GM21447 (cell line): Measurements from ENCODE around the gene CNTNAP4.

Source experiments
- ATAC-seq: cut with Tn5 transposase; IDR thresholded peaks from one replicate; pipeline ENCODE4 v1.9.1; 2021; ENCODE audit not compliant: unreplicated experiment

CNTNAP4 gene

GRCh38 chr16:76387994-76388393, 110.8 kb downstream of the CNTNAP4 start:
- no peak for ATAC-seq

GRCh38 chr16:76389126-76389525, 111.9 kb downstream of the CNTNAP4 start:
- ATAC-seq, result no peak

GRCh38 chr16:76390476-76390875, 113.3 kb downstream of the CNTNAP4 start:
- ATAC-seq, result no peak

DNA sequence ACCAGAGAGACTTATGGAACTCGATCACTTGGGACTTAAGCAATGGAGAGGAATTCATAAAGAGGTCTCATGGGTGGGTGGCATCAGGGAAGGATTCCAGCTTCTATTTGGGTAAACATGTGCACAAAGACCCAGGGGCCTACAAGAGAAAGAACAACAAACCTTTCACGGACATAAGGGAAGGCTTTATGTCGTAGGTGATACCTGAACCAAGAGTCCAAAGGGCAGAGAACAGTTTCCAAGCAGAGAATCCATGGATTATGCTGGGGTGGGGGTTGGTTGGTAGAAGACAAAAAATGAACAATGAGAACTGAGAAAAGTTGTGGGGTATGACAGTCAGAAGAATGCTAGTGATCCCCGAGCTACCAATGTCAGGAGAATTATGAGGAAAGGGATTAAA, 119.8 kb downstream of the CNTNAP4 start:
- no peak for ATAC-seq

DNA sequence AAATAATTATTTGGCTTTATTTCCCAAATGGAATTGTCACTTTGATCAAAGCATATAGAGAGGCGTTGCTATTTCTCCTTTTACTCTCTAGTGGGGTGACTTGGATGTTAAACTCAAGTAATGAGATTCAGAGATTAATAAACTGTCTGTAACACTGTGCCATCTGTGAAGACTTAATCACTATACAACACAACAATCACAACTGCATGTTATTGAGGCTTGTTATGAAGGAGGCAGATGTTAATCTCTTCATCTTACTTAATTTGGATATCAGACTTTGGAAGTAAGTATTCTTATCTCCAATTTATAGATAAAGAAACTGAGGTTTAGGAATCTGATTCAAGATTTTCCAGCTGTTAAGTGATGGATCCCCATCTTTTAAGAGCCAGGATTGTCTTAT, 132.5 kb downstream of the CNTNAP4 start:
- no peak for ATAC-seq

GRCh38 chr16:76421571-76421970, 144.4 kb downstream of the CNTNAP4 start:
- ATAC-seq, result no peak

DNA sequence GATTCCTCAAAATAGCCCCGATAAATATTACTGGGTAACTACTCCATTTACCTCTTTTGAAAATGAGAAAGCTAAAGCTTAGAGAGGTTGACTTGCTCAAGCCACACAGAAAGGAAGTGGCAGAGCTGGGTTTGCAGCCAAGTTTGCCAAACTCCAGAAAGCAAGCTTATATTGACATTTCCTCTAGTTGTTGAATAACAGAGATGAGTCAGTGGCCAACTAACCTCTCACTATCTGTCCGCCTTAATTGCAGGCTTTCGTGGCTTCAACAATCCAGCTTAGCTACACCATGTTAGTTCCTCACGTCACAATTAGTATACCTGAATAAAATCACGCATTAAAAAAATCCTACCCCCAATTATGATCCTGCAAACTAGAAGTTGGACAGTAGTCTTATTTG, 151.7 kb downstream of the CNTNAP4 start:
- ATAC-seq, result no peak

GRCh38 chr16:76441391-76441790, 164.2 kb downstream of the CNTNAP4 start:
- ATAC-seq, result no peak

- no peak for ATAC-seq
These were observed 164.7 kb downstream of the CNTNAP4 start for GRCh38 chr16:76441876-76442275.

GRCh38 chr16:76443973-76444372, 166.8 kb downstream of the CNTNAP4 start:
- ATAC-seq, result no peak

GRCh38 chr16:76444832-76445231, 167.6 kb downstream of the CNTNAP4 start:
- no peak for ATAC-seq

- no peak for ATAC-seq
These were observed 168.6 kb downstream of the CNTNAP4 start for GRCh38 chr16:76445815-76446214.

- ATAC-seq, result no peak
These were observed 169.1 kb downstream of the CNTNAP4 start for GRCh38 chr16:76446251-76446650.

DNA sequence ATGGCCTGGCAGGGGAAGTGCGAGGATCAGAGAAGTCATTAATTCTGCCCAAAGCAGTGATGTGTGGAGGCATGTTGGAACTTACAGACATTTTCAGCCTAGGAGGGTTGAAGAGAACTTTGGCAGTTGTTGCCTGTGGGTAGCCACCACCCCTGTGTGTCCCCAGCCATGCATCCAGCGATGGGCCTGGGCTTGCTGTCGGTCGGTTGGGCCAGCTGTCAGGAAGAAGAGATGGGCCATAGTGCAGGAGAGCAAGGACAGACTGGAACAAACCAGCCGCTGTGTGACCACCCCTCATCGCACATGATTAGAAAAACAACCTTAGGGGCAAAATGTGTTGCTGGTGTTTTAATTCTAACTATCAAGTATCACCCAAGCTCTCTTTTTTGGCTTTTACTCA, 173.7 kb downstream of the CNTNAP4 start:
- no peak for ATAC-seq

- no peak for ATAC-seq
These were observed 178.1 kb downstream of the CNTNAP4 start for GRCh38 chr16:76455257-76455656.

DNA sequence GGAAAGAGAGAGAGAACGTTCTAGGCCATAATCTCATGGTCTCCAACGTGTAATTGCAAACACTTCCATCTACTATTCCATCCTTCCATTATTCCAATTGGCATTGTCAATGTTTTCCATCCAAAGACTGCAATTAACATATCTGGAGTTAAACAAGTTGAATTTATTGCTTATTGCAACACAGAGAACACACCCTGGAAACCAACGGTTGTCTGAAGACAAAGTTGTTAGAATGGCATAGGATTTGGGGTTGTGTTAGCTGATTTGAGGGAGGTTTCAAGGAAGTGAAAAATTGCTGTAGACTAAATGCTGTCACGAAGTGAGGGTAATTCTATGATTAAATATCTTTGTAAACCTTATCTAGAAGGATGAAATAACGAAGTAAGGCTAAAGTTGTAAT, 178.8 kb downstream of the CNTNAP4 start:
- ATAC-seq, result no peak

DNA sequence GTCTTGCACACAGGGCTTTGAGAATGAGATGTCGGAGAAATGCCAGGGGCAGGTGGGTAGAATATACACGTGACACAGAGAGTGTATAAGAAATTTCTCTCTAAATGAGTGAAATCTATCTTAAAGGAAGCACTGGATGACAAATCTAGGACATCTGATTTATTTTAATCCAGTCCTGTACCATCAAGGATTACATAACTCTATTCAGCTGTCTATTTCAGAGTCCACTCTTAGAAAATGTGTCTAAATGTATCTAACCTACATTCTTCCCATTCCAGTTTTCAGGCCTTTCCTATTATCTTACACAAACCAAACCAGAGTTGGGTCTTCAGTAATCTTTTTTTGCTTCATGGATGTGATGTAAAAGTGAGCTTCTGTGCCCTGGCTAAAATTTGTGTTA, 181.9 kb downstream of the CNTNAP4 start:
- no peak for ATAC-seq

- ATAC-seq, result no peak
These were observed 184.6 kb downstream of the CNTNAP4 start for GRCh38 chr16:76461836-76462235.

DNA sequence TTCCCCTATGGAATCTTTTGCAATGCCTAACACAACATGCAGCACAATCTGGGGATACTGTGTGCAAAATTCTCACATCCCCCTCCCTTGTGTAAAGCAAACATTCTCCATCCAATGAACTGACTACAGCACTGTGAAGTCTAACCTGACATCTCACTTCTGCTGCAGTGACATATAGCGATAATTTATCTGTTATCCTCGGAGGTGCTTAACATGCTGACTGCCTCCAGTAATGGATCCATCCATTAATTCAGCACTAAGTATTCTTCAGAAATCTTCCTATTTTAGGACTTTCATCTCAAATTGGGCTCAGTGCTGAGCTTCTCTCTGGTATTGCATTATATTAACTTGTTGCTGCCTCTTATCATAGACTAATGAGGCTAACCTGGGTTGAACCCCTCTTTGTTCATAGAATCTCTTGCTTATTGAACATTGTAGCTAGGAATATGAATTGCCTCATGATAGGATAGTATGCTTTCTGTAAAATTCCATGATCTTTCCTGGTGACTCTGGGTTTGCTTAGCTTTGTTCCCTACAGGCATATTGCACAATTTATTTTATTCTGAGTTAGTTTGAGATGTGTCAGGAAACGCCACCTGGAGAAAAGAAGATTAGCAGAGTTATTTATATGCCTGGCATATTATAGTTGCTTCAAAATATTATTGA, 187.9 kb downstream of the CNTNAP4 start:
- ATAC-seq, result no peak

- ATAC-seq, result no peak
These were observed 189.7 kb downstream of the CNTNAP4 start for GRCh38 chr16:76466871-76467270.

DNA sequence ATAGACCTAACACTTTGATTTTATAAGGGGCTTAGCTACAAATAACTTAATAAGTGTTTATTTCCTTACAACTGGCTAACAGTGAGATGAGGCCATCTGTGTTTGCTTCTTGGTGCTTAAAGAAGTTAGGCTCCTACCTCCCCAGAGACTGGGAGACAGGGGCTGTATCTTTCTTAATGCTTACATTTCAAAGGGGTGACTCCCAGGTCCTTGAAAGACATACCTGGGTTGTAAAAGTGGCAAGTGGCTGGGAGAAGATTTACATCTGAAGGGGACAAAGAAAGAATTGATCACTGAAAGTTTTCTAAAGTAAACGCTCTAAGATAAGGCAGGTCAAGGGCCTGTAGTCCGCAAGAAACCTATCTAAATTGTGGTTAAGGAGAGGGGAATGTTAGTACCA, 196.8 kb downstream of the CNTNAP4 start:
- no peak for ATAC-seq

DNA sequence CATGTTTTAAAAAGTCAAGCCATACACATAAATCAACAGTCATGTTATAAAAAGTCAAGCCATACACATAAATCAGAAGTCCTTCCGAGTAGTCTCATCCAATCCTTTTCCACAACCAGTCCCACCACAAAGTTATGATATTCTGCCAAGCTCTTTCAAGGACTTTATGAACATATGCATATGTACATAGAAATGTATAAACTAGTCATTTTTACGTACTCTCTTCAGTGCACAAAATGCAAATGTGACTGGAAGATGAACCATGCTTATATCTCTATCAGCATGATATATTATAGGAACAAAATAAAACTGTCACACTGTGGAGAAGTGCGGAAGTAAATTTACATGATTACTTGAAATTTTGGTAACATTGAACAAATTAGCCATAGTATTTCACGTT, 200.9 kb downstream of the CNTNAP4 start:
- no peak for ATAC-seq

DNA sequence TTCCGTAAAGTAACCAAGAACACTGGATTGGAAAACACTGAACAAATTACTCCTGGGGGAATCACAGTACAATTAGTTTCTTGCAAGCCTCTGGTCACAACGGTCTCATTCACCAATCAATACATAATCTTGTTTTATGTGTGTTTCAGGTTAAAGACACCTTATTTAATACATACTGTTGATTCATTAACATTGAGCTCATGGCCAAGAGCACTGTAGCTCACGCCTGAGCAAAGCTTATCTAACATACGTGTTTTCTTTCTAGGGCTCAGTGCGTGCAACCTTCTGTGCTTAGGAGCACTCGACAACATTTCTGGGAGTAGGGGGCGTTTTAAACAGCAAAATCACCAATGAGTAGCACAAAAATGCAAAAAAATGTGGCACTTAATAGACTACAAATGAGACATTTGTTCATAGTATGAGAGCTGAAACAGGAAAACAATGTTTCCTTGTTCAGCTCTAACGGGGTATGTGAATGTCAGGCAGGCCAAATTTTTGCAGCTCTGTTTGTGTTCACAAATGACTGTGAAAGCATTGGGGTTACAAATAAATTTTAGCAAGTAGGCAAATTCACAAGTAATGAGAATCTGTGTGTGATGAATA, 206.2 kb downstream of the CNTNAP4 start:
- ATAC-seq, result no peak
